ENCODE results near the gene JSRP1. TPM values are rescaled to one million over a fixed set of nuclear protein-coding genes. Genes with fewer than 3 reads are reported as not detected.

The JSRP1 gene
- total RNA-seq, 1 donor = 0.72 TPM

Small RNA genes lying within 50 kb of the gene (small RNA-seq; reads per million reads assigned to genes)
- gene MIR1227 = not detected

Other genes starting within 250 kb of the JSRP1 start
- 57.5 and 57.8 TPM in 2 replicates for gene BTBD2, start 240.7 kb downstream of the JSRP1 start, total RNA-seq
- gene MKNK2, start 205.2 kb downstream of the JSRP1 start, total RNA-seq = 82.5 and 84.6 TPM in 2 replicates
- gene MOB3A, start 160.1 kb downstream of the JSRP1 start, total RNA-seq = 34.0 and 35.1 TPM in 2 replicates
- gene IZUMO4, start 159.5 kb downstream of the JSRP1 start, total RNA-seq = 0.36 and 2.4 TPM in 2 replicates
- 119 and 121 TPM in 2 replicates for gene AP3D1, start 104.9 kb downstream of the JSRP1 start, total RNA-seq
- gene DOT1L, start 92.5 kb downstream of the JSRP1 start, total RNA-seq = 6.9 and 7.1 TPM in 2 replicates
- gene PLEKHJ1, start 20.1 kb downstream of the JSRP1 start, total RNA-seq = 32.1 and 43.4 TPM in 2 replicates
- 27.1 and 27.9 TPM in 2 replicates for gene SF3A2, start 19.6 kb downstream of the JSRP1 start, total RNA-seq
- gene AMH, start 7.1 kb downstream of the JSRP1 start, total RNA-seq = under 0.01 and 0.29 TPM in 2 replicates
- under 0.01 TPM in 1 of 2 replicates, not detected in the other for gene PEAK3, start 25.8 kb upstream of the JSRP1 start, total RNA-seq
- gene LINGO3, start 51.7 kb upstream of the JSRP1 start, total RNA-seq = not detected in 2 replicates
- 46.9 and 57.9 TPM in 2 replicates for gene LSM7, start 72.2 kb upstream of the JSRP1 start, total RNA-seq
- gene SPPL2B, start 72.3 kb upstream of the JSRP1 start, total RNA-seq = 32.6 and 34.5 TPM in 2 replicates
- 0.29 and 1.1 TPM in 2 replicates for gene TMPRSS9, start 103.8 kb upstream of the JSRP1 start, total RNA-seq
- gene TIMM13, start 171.2 kb upstream of the JSRP1 start, total RNA-seq = 27.7 and 27.9 TPM in 2 replicates
- 24.2 and 24.6 TPM in 2 replicates for gene LMNB2, start 200.5 kb upstream of the JSRP1 start, total RNA-seq
- gene GADD45B, start 219.7 kb upstream of the JSRP1 start, total RNA-seq = 41.8 and 46.3 TPM in 2 replicates